Activated CD4-positive, alpha-beta T cell treated with anti-CD3 and anti-CD28 coated beads, Interleukin-2, amount 10 ng/mL, durations not matched to agents 7 days and 5 days (primary cell): ENCODE data around the gene BMPR1B. TPM values are rescaled to one million over a fixed set of nuclear protein-coding genes. Genes with fewer than 3 reads are reported as not detected.

Source experiments
- CTCF ChIA-PET: fragments of 350-600 bp; sonication (Branson Sonifier 250); formaldehyde crosslinking; loops from one replicate; lab custom pipeline; 2021; ENCODE audit warnings: antibody characterized with exemption; lab: Charles Lee
- POLR2A ChIA-PET: fragments of 350-600 bp; sonication (Branson Sonifier 250); formaldehyde crosslinking; loops from one replicate; lab custom pipeline; 2021; ENCODE audit warnings: antibody characterized with exemption; lab: Charles Lee
- DNase-seq: peaks from one replicate; pipeline ENCODE4 v3.0.0-alpha.2; 2020
- H3K27ac Mint-ChIP-seq: one replicate; pipeline ENCODE4 v1.8.0; 2021; ENCODE audit warnings: mild to moderate bottlenecking, moderate library complexity, mixed read lengths
- H3K27me3 Mint-ChIP-seq: one replicate; pipeline ENCODE4 v1.8.0; 2021; ENCODE audit warnings: mixed read lengths
- H3K36me3 Mint-ChIP-seq: one replicate; pipeline ENCODE4 v1.8.0; 2021; ENCODE audit warnings: low read depth, mixed read lengths
- H3K4me1 Mint-ChIP-seq: one replicate; pipeline ENCODE4 v1.8.0; 2021; ENCODE audit warnings: mixed read lengths
- H3K4me3 Mint-ChIP-seq: one replicate; pipeline ENCODE4 v1.8.0; 2021; ENCODE audit warnings: mild to moderate bottlenecking, moderate library complexity, mixed read lengths
- H3K9me3 Mint-ChIP-seq: one replicate; pipeline ENCODE4 v1.8.0; 2021; ENCODE audit warnings: mixed read lengths
- total RNA-seq, 2 experiments: library from RNA; stranded (reverse); gene quantifications; one replicate each; pipeline ENCODE4 v1.2.3, GENCODE V29; 2021

Gene BMPR1B
- total RNA-seq, 2 experiments from 2014 or later: not detected

DNA sequence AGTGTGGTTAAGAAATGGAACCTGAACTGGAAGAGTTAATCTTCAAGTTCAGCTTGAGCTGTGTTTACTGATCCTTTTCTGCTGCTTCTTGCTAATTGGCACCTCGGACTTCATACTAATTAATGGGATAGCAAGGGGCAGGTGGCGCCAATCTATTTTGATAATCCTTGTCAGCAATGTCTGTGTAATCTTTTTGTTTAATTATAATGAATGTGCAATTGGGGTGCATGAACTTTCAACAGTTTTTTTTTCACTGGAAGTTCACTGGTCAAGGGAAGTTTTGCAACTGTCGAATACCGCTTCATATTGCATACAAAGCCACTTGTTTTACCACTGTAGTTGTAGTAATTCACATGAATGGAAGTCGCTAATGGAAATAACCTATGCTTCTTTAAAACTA is 261.0 kb downstream of the BMPR1B start:
- ChIA-PET CTCF (no interaction called here), POLR2A (no interaction called here)
- no peaks in the 10 kb centered on the region for H3K4me1 Mint-ChIP-seq
- no peaks in the 10 kb centered on the region for H3K27me3 Mint-ChIP-seq
- no peak overlapping the region for H3K27ac Mint-ChIP-seq
- H3K36me3 Mint-ChIP-seq: no peaks in the 10 kb centered on the region
- no peaks in the 10 kb centered on the region for H3K9me3 Mint-ChIP-seq
- H3K4me3 Mint-ChIP-seq: no peak overlapping the region
- no peak for DNase-seq

DNA sequence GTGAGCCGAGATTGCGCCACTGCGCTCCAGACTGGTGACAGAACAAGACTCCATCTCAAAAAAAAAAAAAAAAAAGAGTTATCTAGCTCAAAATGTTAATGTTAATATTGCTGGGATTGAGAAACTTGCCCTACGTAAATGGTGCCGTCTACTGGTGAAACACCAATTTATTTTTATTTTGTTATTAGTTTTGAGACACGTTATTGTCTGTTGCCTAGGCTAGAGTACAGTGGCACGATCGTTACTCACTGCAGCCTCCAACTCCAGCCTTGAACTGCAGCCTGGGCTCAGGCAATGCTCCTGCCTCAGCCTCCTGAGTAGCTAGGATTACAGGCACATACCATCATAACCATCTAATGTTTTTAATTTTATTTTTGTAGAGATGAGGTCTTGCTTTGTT is 262.8 kb downstream of the BMPR1B start:
- DNase-seq: no peak
- ChIA-PET CTCF (interaction anchor here (0.6 kb wide), 1 partner anchor 93 kb away, joined by 4 read pairs; no protein-coding TSS in a partner anchor), POLR2A (no interaction called here)
- H3K27ac Mint-ChIP-seq: no peak overlapping the region
- no peaks in the 10 kb centered on the region for H3K36me3 Mint-ChIP-seq
- no peak overlapping the region for H3K4me3 Mint-ChIP-seq
- H3K27me3 Mint-ChIP-seq: no peaks in the 10 kb centered on the region
- no peaks in the 10 kb centered on the region for H3K9me3 Mint-ChIP-seq
- H3K4me1 Mint-ChIP-seq: no peaks in the 10 kb centered on the region

DNA sequence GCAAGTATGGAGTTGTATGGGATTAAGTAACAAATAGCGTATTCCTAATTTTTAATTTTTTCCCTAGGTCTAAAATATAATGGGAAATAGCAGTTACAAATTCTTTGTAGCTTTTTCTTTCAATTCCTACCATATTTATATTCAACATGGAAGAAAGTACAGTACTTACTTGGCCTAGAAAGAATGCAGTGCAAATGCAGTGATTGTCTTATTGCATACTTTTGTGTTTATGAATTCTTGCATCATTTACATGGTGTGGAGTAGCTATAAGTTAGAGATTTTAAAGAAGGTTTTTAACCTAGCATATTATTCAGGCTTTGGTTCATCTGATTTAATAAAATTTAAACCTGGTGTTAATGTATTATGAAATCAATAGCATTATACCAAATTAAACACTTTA is 263.3 kb downstream of the BMPR1B start:
- no peaks in the 10 kb centered on the region for H3K27me3 Mint-ChIP-seq
- H3K36me3 Mint-ChIP-seq: no peaks in the 10 kb centered on the region
- ChIA-PET POLR2A (no interaction called here), CTCF (interaction anchor here (0.6 kb wide), 1 partner anchor 93 kb away, joined by 4 read pairs; no protein-coding TSS in a partner anchor)
- H3K4me3 Mint-ChIP-seq: no peak overlapping the region
- H3K27ac Mint-ChIP-seq: no peak overlapping the region
- H3K9me3 Mint-ChIP-seq: no peaks in the 10 kb centered on the region
- no peaks in the 10 kb centered on the region for H3K4me1 Mint-ChIP-seq
- no peak for DNase-seq

DNA sequence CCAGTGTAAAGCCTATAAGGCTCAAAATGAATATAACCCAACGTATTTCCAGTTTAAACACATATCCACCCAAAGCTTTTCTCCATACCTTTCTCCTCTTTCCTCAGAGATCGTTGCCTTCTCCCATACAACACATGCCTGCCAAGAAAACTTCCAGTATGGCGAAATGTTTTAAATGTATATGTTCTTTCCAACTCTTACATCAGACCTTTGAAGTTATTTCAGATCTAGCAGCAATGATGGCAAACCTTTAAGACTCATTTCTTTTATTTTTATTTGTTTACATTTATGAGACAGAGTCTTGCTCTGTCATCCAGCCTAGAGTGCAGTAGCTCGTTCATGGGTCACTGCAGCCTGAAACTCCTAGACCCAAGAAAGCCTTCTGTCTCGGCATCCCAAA is 265.4 kb downstream of the BMPR1B start:
- Mint-ChIP-seq H3K4me1 (no peaks in the 10 kb centered on the region), H3K4me3 (no peak overlapping the region), H3K9me3 (no peaks in the 10 kb centered on the region), H3K27me3 (no peaks in the 10 kb centered on the region), H3K36me3 (no peaks in the 10 kb centered on the region), H3K27ac (no peak overlapping the region)
- DNase-seq: no peak
- ChIA-PET POLR2A (no interaction called here), CTCF (interaction anchor here (0.6 to 0.7 kb wide), 2 partner anchors 23 to 441 kb away, joined by 3 to 4 read pairs; no protein-coding TSS in a partner anchor)

DNA sequence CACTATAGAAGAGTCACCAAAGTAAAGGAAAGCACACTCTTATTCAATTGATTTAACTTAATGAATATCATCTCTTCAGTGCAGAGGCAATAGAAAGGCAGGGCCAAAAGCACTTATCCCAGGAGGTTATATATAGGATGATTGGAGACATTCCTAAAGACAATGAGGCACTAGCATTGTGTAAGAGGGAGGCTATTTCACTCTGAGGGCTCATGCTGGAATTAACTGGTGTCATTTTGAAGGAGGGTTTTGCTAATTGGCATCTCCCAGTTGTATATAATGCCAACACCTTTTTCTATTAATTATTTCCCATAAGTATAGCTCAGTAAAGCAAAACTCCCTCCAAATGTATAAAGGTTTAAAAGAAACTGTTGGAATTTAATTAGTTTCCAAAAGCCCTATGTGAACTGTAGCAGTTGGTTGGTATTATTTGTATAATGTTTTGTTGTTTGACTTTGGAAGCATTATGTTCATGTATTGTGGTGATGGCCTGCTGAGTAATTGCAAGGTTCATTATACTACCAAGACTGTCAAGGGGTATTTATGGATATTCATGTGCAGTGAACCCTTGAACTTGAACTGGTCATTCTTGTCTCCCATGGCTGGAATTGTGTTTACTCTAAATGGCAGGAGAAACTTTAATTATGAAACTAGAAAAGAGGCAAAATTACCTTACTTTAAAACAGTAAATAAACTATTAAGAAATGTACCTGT is 270.3 kb downstream of the BMPR1B start:
- Mint-ChIP-seq H3K4me1 (no peaks in the 10 kb centered on the region), H3K9me3 (peaks cover 2% of the 10 kb centered on the region), H3K27me3 (no peaks in the 10 kb centered on the region), H3K27ac (no peak overlapping the region), H3K36me3 (no peaks in the 10 kb centered on the region), H3K4me3 (no peak overlapping the region)
- no peak for DNase-seq
- ChIA-PET POLR2A (no interaction called here), CTCF (no interaction called here)

DNA sequence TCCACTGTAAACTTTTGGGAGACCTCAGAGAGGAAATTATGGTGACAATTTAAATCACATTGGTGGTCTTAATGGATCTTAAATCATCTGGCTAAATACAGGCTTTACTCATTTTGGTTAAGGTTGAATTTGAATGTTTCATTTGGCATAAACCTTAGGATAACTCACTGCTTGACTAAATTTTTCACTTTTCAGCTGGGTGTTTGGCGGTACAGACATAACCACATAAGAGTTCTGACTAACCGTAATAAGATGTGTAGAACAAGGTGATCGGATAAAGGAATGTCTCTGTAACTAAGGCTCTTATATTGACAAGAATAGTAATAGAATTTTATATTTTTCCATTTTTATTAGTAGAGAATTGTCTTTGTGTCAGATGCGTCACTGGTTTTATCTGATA is 281.0 kb downstream of the BMPR1B start:
- no peaks in the 10 kb centered on the region for H3K36me3 Mint-ChIP-seq
- POLR2A ChIA-PET: no interaction called here
- H3K4me3 Mint-ChIP-seq: no peak overlapping the region
- no peak for DNase-seq
- no peaks in the 10 kb centered on the region for H3K4me1 Mint-ChIP-seq
- H3K9me3 Mint-ChIP-seq: no peaks in the 10 kb centered on the region
- H3K27me3 Mint-ChIP-seq: no peaks in the 10 kb centered on the region
- CTCF ChIA-PET: no interaction called here
- no peak overlapping the region for H3K27ac Mint-ChIP-seq

DNA sequence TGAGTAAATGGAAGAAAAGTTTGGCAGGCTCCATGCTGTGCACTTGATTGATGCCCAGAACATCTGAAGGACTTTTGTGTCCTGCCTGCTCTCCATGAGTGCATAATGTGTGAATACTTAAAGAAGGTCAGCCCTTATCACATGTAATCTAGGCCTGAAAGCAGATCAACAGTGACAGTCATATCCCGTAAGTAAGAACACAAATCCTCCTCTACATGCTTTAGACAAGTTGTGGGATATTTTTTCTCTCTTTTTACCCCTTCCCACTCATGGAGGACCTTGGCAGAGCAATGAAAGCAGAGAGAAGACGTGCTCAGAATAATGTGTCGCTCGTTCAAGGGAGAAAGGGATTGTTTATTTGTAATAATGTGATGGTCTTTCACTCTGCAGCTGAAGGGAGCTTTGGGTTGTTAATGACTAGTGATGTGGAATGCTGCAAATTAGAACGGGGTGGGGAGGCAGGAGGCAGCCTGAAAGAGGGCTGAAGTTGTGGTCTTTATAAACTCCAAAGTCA is 286.6 kb downstream of the BMPR1B start:
- CTCF ChIA-PET: no interaction called here
- Mint-ChIP-seq H3K9me3 (no peaks in the 10 kb centered on the region), H3K36me3 (no peaks in the 10 kb centered on the region), H3K4me1 (no peaks in the 10 kb centered on the region), H3K27ac (no peak overlapping the region), H3K27me3 (no peaks in the 10 kb centered on the region), H3K4me3 (no peak overlapping the region)
- POLR2A ChIA-PET: no interaction called here
- DNase-seq: no peak

DNA sequence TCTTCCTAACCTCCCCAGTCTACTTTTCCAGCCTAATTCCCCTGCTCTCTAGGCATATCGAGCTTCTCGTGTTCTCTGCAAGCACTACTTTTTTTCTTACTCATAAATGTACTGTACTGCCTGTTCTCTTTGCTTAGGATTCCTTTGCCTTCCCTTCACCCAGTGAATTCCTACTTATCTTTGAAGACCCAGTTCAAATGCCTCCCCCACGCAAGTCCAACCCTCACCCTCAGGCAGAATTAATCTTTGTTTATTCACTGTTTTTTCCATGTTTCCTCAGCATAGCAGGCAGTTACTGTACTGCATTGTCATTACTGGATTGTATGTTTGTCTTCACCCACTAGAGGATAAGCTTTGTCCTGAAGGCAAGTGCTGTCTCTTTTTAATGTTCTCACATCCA is 287.7 kb downstream of the BMPR1B start:
- H3K9me3 Mint-ChIP-seq: no peaks in the 10 kb centered on the region
- H3K4me3 Mint-ChIP-seq: no peak overlapping the region
- H3K27me3 Mint-ChIP-seq: no peaks in the 10 kb centered on the region
- H3K36me3 Mint-ChIP-seq: no peaks in the 10 kb centered on the region
- H3K4me1 Mint-ChIP-seq: no peaks in the 10 kb centered on the region
- H3K27ac Mint-ChIP-seq: no peak overlapping the region
- no peak for DNase-seq
- ChIA-PET POLR2A (no interaction called here), CTCF (interaction anchor here (0.5 to 1.0 kb wide), 2 partner anchors 22 to 174 kb away, joined by 3 to 4 read pairs; no protein-coding TSS in a partner anchor)

DNA sequence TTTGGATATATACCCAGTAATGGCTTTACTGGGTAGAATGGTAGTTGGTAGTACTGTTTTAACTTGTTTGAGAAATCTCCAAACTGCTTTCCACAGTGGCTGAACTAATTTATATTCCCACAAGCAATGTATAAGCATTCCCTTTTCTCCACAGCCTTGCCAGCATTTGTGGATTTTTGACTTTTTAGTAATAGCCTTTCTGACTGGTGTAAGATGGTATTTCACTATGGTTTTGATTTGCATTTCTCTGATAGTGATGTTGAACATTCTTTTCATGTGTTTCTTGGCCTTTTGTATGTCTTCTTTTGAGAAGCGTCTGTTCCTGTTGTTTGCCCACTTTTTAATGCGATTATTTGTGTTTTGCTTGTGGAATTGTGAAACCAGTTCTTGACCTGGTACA is 290.5 kb downstream of the BMPR1B start:
- no peaks in the 10 kb centered on the region for H3K36me3 Mint-ChIP-seq

DNA sequence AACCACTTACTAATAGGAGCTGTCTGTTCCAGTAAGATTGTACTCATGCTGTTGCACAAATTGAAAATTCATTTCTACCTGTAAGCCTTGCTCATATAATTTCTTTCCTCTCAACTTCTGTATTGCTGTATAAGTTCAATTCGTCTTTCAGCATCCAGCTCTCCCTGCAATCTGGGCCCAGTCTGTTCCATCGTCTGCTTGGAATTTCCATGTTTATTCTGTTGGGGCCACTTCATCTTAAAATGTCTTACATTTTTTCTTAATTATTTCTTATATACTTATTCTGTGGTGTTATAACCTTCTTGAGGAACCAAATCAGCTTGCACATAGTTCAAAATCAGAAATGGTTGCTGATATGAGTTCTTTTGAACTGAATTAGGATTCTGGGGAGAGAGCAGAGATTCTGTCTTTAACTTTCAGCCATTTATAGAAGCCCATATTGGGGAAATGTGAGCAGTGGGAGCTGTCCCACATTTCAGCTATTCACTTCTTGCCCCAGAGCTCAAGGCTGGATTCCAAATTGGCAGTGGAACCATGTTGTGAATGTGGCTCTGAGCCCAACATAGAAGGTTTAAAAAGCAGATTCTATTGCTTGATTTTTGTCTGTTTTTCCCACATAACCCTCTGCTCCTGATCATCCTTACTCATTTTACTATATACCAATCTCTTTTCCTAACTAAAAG is 291.9 kb downstream of the BMPR1B start:
- no peak overlapping the region for H3K27ac Mint-ChIP-seq
- no peak for DNase-seq

More for the DNA sequence above, 290.5 kb downstream of the BMPR1B start:
- H3K4me1 Mint-ChIP-seq: no peaks in the 10 kb centered on the region
- no peak overlapping the region for H3K4me3 Mint-ChIP-seq
- no peaks in the 10 kb centered on the region for H3K27me3 Mint-ChIP-seq
- DNase-seq: no peak
- no peak overlapping the region for H3K27ac Mint-ChIP-seq
- no peaks in the 10 kb centered on the region for H3K9me3 Mint-ChIP-seq
- ChIA-PET POLR2A (no interaction called here), CTCF (no interaction called here)

DNA sequence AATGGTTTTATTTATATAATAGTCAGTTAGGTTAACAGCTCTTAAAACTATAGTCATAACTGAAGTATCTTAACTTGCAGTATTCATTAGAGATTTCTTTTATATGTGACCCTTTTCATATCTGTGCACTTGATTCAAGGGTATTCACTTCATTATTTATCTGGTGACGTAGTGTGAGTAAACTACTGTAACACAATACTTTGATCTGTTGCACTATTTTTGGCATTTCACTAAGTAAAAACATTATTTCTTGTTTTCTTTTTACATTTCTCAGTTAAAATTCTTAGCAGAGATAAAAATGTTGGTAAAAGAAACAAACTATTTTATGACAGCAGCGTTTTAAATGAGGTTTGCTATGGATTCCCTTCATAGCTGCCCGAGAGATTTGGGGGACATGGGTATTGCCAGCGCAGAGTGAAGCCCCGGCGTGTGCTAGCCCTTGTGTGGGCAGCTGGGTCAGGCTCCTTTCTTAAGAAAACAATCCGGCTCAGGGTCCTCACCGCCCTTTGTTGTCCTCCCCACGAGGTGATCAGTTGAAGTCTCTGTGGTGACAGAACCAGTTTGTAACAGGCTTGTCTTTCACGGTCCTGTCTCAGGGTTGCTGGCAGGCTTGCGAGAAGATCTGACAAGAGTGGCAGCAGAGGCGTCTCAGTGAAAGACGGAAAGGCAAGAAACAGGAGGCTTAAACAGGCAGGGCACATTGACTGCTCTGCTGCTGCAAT is 293.4 kb downstream of the BMPR1B start:
- no peaks in the 10 kb centered on the region for H3K9me3 Mint-ChIP-seq
- no peaks in the 10 kb centered on the region for H3K36me3 Mint-ChIP-seq
- H3K27ac Mint-ChIP-seq: no peak overlapping the region
- DNase-seq: no peak
- no peaks in the 10 kb centered on the region for H3K27me3 Mint-ChIP-seq
- H3K4me3 Mint-ChIP-seq: no peak overlapping the region
- ChIA-PET CTCF (no interaction called here), POLR2A (no interaction called here)
- no peaks in the 10 kb centered on the region for H3K4me1 Mint-ChIP-seq

More for the DNA sequence above, 291.9 kb downstream of the BMPR1B start:
- Mint-ChIP-seq H3K9me3 (no peaks in the 10 kb centered on the region), H3K4me1 (no peaks in the 10 kb centered on the region), H3K4me3 (no peak overlapping the region), H3K27me3 (no peaks in the 10 kb centered on the region), H3K36me3 (no peaks in the 10 kb centered on the region)
- CTCF ChIA-PET: no interaction called here
- POLR2A ChIA-PET: no interaction called here

DNA sequence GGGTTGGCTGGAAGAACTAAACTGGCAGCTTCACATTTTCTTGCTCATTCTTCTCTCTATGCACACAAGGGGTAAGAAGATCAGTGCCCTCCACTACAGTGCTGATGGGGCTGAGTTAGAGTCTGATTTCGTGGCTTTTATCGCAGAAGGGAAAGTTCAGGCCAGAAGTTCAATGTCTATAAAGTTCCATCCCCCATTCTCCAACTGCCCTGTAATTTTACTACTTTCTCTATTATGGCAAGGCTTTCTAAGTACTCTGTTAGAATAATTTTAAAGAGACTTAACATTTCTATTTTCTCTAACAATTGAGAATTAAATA is 293.9 kb downstream of the BMPR1B start:
- POLR2A ChIA-PET: no interaction called here
- no peaks in the 10 kb centered on the region for H3K9me3 Mint-ChIP-seq
- H3K4me3 Mint-ChIP-seq: no peak overlapping the region
- DNase-seq: no peak
- CTCF ChIA-PET: no interaction called here
- no peak overlapping the region for H3K27ac Mint-ChIP-seq
- no peaks in the 10 kb centered on the region for H3K4me1 Mint-ChIP-seq
- H3K36me3 Mint-ChIP-seq: no peaks in the 10 kb centered on the region
- no peaks in the 10 kb centered on the region for H3K27me3 Mint-ChIP-seq

DNA sequence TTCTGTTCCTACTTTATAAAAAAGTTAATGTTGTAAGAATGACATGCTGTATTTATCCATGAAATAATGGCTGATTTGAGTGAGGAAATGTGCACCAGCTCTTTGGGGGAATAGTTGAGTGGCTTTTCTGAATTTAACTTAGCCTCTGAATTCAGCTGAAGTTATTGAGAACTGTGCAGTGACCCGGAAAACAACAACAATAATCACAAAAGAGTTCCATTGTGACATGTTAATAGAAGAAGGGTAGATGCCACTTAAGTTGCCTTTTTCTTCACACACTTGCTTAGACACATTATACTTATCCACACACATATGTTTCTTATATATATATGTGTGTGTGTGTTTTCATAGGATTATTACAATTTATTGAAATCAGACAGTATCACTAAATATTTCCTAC is 301.2 kb downstream of the BMPR1B start:
- no peaks in the 10 kb centered on the region for H3K36me3 Mint-ChIP-seq
- no peak for DNase-seq
- no peaks in the 10 kb centered on the region for H3K4me1 Mint-ChIP-seq
- H3K9me3 Mint-ChIP-seq: no peaks in the 10 kb centered on the region
- POLR2A ChIA-PET: no interaction called here
- no peak overlapping the region for H3K27ac Mint-ChIP-seq
- CTCF ChIA-PET: no interaction called here
- no peak overlapping the region for H3K4me3 Mint-ChIP-seq
- no peaks in the 10 kb centered on the region for H3K27me3 Mint-ChIP-seq
